GM19372 (cell line): ENCODE results near the gene ZBTB12.
"Not testable (repeated sequence)": the region's sequence is repeated elsewhere in the genome, so short reads cannot be mapped to it uniquely, and the experiment has no call there.

Source experiments
- ATAC-seq: cut with Tn5 transposase; IDR thresholded peaks from one replicate; pipeline ENCODE4 v1.9.1; 2021; ENCODE audit warnings: mild to moderate bottlenecking, low read depth, moderate library complexity; ENCODE audit not compliant: unreplicated experiment

Gene ZBTB12

GRCh38 chr6:31857774-31858173, 44.1 kb downstream of the ZBTB12 start:
- ATAC-seq: not testable (repeated sequence)

- ATAC-seq: not testable (repeated sequence)
Observed at GRCh38 chr6:31851980-31852718, 49.7 kb downstream of the ZBTB12 start.

GRCh38 chr6:31851485-31851832, 50.4 kb downstream of the ZBTB12 start:
- no peak for ATAC-seq

- ATAC-seq: no peak
Observed at GRCh38 chr6:31850765-31851484, 51.0 kb downstream of the ZBTB12 start.
